Neutrophil (primary cell): ENCODE data around the gene SEMA4C.

Source experiments
- H3K27ac ChIP-seq: fragments of 200-600 bp; sonication (generic); 2 replicates; pipeline ENCODE4 v1.5.1; 2016; ENCODE audit warnings: mild to moderate bottlenecking, moderate library complexity
- H3K27me3 ChIP-seq: fragments of 200-600 bp; sonication (generic); 2 replicates; pipeline ENCODE4 v1.6.0; 2016; ENCODE audit warnings: mild to moderate bottlenecking
- H3K36me3 ChIP-seq: fragments of 200-600 bp; sonication (generic); 2 replicates; pipeline ENCODE4 v1.5.1; 2017
- H3K4me1 ChIP-seq, 2 experiments: fragments of 200-600 bp in 1 of 2; sonication (generic) in 1 of 2; 1 replicate in 1 of 2; 2 replicates in 1 of 2; pipeline versions ENCODE4 v1.5.1 to v1.6.1; 2013 to 2016; ENCODE audit warnings: low read depth in 1 of 2, low read length in 1 of 2, mild to moderate bottlenecking in 1 of 2, moderate library complexity in 1 of 2; ENCODE audit not compliant: control insufficient read depth in 1 of 2, insufficient read depth in 1 of 2
- H3K4me3 ChIP-seq, 2 experiments: fragments of 200-600 bp in 1 of 2; sonication (generic) in 1 of 2; 1 replicate in 1 of 2; 2 replicates in 1 of 2; pipeline ENCODE4 v1.5.1; 2013 to 2016; ENCODE audit warnings: low read depth in 1 of 2, low read length in 1 of 2, mild to moderate bottlenecking in 1 of 2, moderate library complexity in 1 of 2
- H3K9me3 ChIP-seq: fragments of 200-600 bp; sonication (generic); 2 replicates; pipeline ENCODE4 v1.5.1; 2016
- CTCF ChIP-seq: fragments of 200-600 bp; sonication (generic); IDR thresholded peaks from 2 replicates; pipeline ENCODE4 v1.5.1; 2016; ENCODE audit warnings: antibody characterized with exemption

SEMA4C gene

GRCh38 chr2:96838345-96839292 is 31.3 kb downstream of the SEMA4C start:
- peaks cover 9% of the 10 kb centered on the region for H3K27me3 ChIP-seq
- TF ChIP-seq CTCF = no peak
- H3K4me3 ChIP-seq = no peak overlapping the region
- no peaks in the 10 kb centered on the region for H3K9me3 ChIP-seq
- H3K36me3 ChIP-seq = peaks cover 16% of the 10 kb centered on the region
- no peak overlapping the region for H3K27ac ChIP-seq
- H3K4me1 ChIP-seq = peaks cover 7 to 10% of the 10 kb centered on the region in 2 experiments

GRCh38 chr2:96837575-96837974 is 32.3 kb downstream of the SEMA4C start:
- Histone ChIP-seq H3K4me1 (peaks cover 7 to 10% of the 10 kb centered on the region in 2 experiments), H3K27ac (no peak overlapping the region), H3K27me3 (peaks cover 9% of the 10 kb centered on the region), H3K9me3 (no peaks in the 10 kb centered on the region), H3K4me3 (no peak overlapping the region), H3K36me3 (peaks cover 26% of the 10 kb centered on the region)
- TF ChIP-seq CTCF = no peak

- Histone ChIP-seq H3K4me1 (peaks cover 7 to 10% of the 10 kb centered on the region in 2 experiments), H3K36me3 (peaks cover 44% of the 10 kb centered on the region), H3K27ac (no peak overlapping the region), H3K27me3 (peaks cover 9% of the 10 kb centered on the region), H3K4me3 (no peak overlapping the region), H3K9me3 (no peaks in the 10 kb centered on the region)
- TF ChIP-seq CTCF = no peak
Measured at GRCh38 chr2:96835830-96836229, 34.0 kb downstream of the SEMA4C start.

GRCh38 chr2:96832754-96833507 is 36.9 kb downstream of the SEMA4C start:
- Histone ChIP-seq H3K27me3 (no peaks in the 10 kb centered on the region), H3K9me3 (no peaks in the 10 kb centered on the region), H3K27ac (no peak overlapping the region), H3K36me3 (peaks cover 73% of the 10 kb centered on the region), H3K4me3 (no peak overlapping the region), H3K4me1 (no peaks in the 10 kb centered on the region)
- TF ChIP-seq CTCF = no peak

GRCh38 chr2:96832408-96832753 is 37.5 kb downstream of the SEMA4C start:
- TF ChIP-seq CTCF = no peak

More at GRCh38 chr2:96832408-96832753, 37.5 kb downstream of the SEMA4C start:
- Histone ChIP-seq H3K27ac (no peak overlapping the region), H3K4me1 (no peaks in the 10 kb centered on the region), H3K36me3 (peaks cover 78% of the 10 kb centered on the region), H3K27me3 (no peaks in the 10 kb centered on the region), H3K4me3 (no peak overlapping the region), H3K9me3 (no peaks in the 10 kb centered on the region)
